Activated T-helper 1 cell treated with Interleukin-2 at 50 U/mL for 16 hours (primary cell): Measurements from ENCODE around the gene C16orf46.

ENCODE experiments used
- DNase-seq: peaks from one replicate; pipeline ENCODE4 v3.0.0-alpha.2; 2020; ENCODE audit warnings: low read depth

C16orf46 gene

DNA sequence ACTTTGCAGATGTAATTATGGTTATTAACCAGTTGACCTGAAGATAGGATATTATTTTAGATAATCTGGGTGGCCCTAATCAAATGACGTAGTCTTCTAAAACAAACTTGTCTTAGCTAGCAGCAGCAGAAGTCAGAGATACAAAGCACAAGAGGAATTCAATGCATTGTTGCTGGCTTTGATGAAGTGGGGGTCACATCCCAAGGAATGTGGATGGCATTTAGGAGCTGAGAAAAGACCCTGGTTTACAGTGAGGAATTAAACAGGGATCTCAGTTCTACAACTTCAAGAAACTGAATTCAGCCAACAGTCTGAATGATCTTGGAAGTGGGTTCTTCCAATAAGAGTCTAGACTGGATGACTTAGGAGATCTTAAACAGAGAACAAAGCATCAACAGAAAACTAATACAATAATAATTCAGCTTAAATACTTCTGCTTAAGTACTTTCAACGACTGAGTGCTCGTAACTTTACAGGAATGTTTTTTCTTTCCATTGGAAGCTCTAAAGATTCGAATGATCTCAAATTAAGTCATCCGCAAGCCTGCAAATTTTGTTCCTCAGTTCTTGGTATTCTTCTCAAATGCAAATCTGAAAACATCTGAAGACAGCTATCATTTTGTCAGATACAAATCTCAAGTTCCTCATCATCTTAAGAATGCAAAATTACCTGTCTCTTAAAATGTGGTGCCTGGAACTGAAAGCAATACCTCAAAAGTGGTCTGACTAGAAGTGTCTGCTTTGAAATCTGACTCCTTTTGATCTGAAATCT, 3.3 kb downstream of the C16orf46 start:
- no peak for DNase-seq

DNA sequence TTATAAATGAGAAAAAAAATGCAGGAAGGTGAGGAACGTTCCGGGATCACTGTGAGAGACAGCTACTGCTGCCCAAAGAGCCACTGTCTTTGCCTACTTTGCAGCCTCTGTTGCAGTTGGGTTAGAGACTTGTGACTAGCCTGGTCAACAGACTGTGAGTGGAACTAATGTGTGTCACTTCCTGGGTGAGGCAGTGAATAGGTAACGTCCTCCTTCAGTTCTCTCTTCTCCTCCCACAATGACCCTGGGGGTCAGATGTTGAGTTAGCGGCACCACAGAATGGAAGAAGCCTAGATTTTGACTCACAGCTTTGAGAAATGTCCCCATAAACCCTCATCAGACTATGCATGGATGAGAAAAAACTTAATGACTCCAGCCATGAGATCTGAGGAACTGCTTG, 5.2 kb downstream of the C16orf46 start:
- no peak for DNase-seq

DNA sequence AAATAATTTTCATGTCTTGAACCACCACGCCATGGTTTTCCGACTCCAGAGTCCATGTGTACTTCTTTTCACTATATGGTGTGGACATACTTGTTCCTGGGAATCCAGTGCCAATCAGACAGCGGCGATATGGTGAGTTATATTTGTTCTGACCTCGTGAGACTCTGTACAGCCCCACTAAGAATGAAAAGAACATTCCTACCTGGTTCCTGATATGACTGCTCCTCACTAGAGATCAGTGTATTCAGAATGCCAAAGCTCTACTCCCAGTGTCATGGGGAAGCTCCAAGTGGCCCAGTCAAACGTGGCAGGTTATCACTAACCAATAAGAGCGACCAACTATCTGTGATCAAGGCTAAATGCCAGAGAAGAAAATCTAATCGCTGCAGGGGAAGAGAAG, 6.1 kb downstream of the C16orf46 start:
- DNase-seq: no peak

DNA sequence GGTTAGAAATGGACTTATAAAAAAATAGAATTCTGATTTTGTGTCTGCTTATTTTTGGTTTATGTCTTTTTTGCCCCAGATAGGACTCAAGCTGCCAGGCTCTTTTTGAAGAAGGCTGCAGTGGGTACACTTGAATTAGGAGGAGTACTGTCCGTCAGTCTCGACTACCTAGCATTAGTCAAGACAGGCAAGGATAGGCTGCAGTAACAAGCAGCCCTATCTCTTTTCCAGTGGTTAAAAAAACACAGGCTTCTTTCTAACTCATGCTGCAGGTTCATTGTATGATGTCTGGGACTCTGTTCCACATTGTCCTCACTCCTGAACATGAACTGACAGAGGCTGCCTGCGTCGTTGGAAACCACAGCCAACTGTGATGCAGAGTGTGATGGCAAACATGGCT, 8.0 kb downstream of the C16orf46 start:
- DNase-seq: no peak

DNA sequence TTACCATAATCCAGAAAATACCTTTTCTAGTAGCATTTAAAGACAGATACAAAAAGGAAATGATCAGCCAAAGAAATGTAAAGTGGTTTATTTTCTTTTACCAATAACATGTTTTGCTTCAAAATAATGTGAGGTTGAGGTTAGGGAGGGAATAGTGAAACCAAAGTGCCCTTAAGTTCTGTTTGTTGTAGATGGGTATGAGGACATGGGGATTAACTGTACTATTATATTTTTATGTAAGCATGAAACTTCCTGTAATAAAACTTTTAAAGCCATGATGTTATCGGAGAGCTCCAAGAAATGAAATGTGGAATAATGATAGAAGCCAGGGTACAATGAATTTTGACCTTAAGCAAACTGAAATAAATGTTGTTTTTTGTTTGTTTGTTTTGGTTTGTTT, 9.9 kb downstream of the C16orf46 start:
- DNase-seq: no peak

DNA sequence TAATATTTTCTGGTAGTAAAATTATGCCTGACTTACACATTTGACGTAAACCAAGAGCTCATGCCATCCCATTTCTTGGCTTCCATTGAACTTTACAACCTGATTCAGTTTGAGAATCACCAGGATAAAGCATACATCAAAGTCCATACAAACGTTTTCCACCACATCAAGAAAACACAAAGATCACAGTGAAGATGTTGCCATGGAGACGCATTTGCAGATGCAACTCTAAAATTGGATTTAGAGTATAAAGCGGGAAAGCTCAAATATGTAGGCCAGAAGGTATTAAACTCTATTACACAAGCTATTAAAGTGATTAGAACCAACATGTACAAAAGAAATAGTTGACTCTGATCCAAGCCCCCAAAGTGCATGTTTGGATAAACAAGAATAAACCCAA, 10.4 kb downstream of the C16orf46 start:
- DNase-seq: no peak

DNA sequence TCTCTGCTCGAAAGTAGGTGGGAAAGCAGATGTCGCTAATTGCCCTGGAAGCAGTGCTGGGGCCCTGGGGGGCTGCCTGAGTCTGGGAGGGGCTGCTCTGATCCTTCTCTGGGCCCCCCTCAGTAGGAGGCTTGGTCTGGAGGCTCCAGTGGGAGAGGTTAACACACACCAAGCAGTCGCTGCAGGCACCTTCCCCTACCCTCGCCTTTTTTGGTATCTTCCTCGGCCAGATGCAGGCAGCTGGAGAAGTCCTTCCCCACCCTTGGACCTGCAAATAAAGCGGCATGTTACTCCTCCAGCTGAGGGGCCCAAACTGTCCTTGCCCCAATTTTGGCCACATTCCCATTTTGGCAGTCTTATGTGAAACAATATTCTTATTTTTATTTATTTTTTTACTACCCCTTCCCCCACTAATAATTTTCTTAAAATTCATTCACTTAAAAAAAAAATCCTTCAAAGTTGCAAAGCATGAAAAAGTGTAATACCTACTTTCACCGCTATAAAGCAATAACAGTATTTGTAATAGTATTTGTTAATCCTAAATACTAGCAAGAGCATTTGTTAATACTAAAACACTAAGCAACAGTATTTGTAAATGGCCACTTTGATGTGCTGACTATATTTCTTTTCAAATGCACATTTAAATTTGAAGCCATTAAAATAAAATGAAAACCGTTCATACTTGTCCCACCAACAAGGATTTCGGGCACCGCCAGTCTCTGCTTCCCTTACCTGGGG, 15.0 kb downstream of the C16orf46 start:
- no peak for DNase-seq

DNA sequence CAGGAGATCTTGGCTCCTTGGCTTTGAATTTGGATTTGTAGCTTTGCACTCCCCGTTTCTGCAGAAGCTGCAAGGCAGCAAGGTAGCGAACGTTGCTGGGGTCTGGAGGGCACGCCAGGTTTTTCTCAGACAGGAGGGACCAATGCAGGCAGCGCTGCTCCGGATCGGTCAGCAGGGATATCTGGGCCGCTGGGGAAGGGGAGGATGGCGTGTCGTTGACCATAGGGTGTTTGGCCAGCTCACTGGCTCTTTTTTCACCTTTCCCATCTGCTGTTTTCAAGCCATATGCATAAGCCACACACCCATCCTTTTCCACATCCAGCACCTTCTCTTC, 15.8 kb downstream of the C16orf46 start:
- no peak for DNase-seq

DNA sequence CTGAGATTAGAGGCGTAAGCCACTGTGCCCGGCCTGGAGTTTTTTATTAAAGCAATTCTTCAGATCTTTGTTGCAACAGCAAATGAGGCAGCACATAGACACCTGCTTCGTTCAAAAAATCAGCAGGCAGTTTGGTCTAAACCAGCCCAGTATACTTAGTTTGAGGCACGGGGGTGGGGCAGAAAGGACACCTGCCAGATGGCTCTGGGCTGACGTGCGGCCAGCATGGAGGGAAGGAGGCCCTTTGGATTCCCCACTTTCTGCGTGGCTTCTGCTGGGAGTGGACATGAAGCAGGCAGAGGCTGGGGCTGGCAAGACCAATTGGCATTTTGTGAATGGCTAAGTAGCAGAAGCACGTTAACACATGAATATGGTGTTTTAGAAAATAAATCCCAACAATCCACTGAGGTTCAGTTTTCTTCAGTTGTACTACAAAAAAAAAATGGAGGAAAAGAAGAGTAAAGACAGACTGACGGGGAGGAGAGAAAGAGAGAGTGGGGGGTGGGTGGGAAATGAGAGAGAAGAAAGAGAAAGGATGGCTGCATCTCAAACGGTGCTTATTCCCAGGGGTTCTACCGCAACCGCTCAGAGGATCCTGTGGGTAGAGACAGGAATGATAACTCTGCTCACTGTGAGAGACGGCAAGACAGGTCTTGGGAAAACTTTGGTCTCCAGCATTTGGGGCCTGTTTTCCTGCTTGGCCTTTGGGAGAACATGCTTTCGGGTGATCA, 16.3 kb downstream of the C16orf46 start:
- DNase-seq: no peak

DNA sequence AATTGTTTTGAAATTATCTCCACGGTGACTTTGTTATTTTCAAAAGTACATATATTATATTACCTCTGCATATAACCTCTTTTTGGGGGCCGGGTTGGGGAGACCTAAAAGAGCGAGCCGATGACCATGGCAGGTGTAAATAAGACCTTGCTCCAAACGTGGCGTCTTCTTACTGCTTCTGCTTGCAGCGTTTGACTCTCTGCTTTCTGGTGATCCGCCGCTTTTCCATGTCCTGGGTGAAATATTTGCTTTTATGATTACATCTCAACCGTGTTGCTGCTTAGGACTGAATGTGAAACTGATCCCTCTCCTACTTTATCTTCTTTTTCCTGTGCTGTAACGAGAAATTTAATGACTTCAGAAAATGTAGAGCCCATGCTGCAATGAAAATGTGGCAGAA, 23.3 kb downstream of the C16orf46 start:
- DNase-seq: no peak

DNA sequence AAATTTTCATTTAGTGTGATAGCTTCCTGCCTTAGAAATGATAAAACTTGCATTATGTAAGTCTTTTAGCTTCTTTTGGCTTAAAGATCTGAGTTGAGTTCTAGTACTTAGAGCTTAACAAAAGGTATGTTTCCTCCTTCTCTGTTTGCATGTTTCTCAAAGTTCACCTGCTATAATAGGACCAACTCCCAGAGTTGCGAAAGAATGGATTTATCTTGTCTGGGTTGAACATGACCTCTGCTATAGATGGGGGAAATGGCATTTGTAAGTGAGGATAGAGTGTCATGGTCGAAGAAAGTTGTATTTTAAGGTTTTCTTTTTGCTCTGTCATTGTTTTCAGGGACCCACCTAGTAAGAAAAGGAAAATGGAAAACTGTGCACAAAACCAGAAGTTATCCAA, 34.2 kb downstream of the C16orf46 start:
- no peak for DNase-seq

DNA sequence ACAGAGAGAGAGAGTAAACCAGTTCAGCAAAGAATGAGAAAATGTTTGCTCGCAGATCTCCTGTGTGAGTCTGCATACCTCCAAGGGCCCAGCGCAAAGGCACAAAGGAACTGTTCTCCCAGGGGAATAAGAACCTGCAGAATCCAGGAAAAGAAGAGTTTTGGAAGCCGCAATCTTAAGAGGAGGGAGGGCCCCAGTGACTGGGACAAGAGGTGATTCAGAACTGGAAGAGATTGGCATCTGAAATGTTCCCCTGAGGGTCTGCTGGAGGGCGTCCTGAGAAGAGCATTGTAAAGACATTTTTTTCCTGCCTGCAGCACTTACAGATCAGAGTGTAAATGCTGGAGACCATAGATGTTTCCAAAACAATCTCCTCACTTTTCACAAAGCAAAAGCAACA, 35.3 kb downstream of the C16orf46 start:
- no peak for DNase-seq

DNA sequence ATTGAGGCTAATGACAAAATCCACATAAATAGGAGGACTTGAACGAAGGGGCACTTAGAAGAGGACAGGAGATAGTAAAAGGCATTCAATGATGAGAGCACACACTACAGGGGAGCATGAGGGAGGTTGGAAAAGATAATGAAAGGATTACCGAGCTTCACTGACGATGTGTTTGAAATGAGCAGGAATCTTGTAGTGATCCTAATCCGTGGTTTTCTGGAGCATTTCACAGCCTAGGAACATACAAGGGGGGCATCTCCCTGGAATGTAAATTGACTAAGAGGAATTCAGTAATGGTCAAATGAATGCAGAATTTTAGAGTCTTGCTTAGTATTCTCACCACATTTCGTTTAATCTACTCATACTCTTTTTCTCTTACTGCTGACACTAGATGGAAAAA, 36.2 kb downstream of the C16orf46 start:
- DNase-seq: no peak

DNA sequence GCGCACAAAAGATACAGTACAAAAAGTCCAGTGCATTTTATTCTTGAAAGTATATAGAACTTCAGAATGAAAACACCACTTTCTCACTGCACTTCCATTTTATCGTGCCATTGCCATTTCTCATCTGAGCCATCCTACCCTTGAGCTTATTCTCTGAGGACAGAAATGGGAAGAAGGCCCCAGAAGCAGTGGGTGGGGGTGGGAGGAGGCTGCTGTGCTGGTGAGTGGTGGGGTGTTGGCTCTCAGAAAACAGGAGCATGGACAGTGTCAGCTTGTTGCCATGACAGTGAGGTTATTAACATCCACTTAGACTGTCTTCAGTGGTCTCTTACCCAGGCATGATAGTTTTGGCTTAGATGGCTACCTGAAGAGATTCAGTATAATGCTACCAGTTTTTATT, 36.9 kb downstream of the C16orf46 start:
- no peak for DNase-seq

DNA sequence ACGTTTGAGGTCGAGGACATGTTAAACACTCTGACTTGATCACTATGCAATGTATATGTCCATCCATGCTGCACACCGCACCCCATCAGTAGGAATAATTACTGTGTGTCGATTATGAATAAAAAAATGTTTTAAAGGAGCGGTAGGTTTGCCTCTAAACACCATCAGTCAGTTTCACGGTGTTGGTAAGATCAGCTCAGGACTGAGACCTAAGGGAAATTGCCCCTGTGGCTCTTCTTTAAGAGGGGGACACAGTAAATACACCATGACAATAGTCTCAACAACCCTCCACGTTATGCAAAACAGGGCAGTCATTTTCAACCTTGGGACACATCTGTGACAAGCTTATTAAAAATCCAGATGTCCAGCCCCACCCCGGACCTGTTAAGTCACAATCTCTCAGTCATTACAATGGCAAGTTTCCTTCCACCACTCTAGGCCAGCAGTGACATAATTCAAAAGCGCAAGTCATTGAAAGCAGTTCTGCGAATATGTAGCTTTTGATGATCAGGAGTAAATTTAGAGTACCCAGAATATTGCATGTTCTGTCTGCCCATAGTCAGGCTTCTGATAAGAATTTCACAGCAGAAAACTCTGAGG, 40.2 kb downstream of the C16orf46 start:
- no peak for DNase-seq

DNA sequence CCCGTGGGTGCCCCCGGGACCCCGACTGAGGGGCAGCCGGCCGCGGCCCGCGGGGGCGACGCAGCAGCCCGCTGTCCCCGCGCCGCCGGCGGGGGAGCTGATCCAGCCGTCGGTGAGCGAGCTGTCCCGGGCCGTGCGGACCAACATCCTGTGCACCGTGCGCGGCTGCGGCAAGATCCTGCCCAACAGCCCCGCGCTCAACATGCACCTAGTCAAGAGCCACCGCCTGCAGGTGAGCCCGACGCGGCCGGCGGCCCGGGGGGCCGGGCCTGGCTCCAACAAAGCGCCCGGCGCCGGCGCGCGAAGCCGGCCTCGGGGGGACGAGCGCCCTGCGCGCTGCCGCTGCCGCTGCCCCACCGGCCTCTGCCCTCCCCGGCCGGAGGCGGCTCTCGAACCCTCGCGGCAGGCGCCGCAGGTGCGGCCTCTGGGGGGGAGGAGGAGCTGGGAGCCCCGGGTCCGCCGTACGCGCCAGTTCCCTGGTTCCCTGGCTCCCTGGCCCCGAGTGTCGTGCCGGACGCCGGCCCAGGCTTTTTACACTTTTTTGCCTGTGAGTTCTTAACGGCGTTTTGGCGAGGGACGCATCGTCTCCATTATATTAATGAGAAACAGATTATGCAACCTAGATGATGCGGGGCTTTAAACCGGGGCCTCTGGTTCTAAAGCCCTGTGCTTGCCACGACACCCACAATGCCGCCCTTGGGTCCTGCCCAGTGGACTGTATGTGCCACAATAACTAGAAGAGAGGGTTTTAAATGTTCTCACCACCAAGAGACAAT, 40.9 kb downstream of the C16orf46 start:
- DNase-seq: no peak

DNA sequence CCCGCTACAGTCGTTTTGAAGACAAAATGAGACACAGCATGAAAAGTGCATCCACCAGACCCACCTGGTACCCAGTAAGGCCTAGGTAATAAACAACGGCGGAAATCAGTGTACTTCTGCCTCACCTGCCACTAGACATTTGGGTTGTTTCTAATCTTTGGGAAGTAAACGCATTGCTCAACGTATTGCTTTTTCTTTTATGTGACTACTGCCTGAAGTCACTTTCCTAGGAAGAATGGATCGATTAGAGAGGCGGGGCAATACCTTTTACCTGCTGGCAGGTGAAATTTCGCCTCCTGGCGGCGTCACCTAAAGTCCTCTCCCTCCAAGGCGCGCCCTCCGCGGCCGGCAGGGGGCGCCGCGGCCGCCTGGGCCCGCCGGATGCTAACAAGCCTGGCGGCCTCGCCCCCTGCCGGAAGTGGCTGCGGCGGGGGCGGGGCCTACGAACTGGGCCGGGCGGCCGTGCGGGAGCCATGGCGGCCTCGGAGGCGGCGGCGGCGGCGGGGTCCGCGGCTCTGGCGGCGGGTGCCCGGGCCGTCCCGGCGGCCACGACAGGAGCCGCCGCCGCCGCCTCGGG, 41.6 kb downstream of the C16orf46 start, which contains the start of gene ATMIN:
TSS of gene ATMIN (plus strand) at position 445 of the 577 bp plus-strand sequence. CDS start at position 474, 29 bp downstream.
- DNase-seq: peak; percentile 89

DNA sequence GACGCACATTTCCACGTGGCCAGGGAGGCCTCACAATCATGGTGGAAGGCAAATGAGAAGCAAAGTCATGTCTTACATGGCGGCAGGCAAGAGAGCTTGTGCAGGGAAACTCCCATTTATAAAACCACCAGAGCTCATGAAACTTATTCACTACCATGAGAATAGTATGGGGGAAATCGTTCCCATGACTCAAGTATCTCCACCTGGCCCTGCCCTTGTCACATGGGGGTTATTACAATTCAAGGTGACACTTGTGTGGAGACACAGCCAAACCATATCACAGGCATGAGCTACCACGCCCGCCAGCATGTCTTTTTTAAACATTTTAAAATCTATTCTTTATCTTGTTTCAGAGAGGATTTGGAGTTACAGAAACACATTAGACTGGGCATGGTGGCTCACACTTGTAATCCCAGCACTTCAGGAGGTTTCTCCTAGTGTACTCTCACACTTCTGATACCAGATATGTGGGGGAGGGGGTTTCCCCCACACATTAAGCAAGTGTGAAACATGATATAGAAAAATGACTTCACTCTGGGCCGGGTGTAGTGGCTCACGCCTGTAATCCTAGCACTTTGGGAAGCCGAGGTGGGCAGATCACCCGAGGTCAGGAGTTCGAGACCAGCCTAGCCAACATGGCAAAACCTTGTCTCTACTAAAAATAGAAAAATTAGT, 47.0 kb downstream of the C16orf46 start:
- DNase-seq: no peak

DNA sequence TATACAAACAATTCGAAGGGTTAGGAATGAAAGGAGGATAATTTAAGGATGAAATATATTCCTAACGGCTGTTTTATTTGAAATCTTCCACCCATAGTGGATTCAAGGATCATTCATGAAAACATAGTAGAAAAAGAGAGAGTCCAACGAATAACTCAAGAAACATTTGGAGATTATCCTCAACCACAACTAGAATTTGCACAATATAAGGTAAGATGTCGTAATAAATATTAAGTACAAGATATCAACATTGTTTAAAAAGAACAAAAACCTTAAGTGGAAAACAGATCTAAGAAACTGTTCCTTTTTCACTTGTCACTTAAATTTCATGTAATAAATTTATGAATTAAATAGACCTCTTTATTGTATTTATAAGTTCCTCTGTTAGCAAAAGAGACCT, 50.6 kb downstream of the C16orf46 start:
- DNase-seq: no peak

DNA sequence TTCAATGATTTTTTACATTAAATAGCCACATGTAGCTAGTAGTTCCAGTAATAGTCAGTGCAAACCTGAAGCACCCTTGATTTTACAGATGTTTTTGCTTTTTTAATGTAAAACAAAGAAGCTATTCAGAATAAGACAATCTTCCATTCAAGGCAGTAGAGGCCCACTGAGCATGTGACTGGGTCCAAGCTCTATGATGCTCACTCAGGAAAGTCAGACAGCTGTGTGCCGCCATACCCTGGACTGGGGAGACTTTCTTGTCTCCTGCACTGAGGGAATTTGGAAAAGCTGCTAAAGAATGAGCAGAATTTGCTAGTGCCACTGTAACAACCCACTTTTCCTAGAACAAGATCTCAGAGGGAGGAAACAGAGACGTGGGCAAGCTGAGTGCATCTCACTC, 58.5 kb downstream of the C16orf46 start:
- no peak for DNase-seq

DNA sequence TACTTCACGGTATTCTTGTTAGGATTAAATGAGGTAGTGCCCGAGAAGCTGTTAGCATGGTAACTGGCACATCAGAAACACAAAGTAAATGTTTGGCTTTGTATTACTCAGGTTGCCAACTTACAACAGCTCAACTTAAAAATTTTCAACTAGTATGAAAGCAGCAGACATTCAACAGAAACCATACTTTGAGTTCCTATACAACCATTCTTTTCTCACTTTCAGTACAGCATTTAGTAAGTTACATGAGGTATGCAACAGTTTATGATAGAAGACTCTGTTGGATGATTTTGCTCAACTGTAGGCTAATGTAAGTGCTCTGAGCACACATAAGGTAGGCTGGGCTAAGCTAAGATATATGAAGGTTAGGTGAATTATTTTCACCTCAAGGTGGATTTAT, 62.4 kb downstream of the C16orf46 start:
- no peak for DNase-seq
